GM21576 (cell line): ENCODE data around the gene ELF2.
A peak's percentile ranks its signal among the peaks of the same experiment; 100 is the strongest.
"Not testable (repeated sequence)": the region's sequence is repeated elsewhere in the genome, so short reads cannot be mapped to it uniquely, and the experiment has no call there.

ENCODE experiments used
- ATAC-seq: cut with Tn5 transposase; IDR thresholded peaks from one replicate; pipeline ENCODE4 v1.9.1; 2021; ENCODE audit warnings: mild to moderate bottlenecking, moderate library complexity; ENCODE audit not compliant: unreplicated experiment

Gene ELF2

DNA sequence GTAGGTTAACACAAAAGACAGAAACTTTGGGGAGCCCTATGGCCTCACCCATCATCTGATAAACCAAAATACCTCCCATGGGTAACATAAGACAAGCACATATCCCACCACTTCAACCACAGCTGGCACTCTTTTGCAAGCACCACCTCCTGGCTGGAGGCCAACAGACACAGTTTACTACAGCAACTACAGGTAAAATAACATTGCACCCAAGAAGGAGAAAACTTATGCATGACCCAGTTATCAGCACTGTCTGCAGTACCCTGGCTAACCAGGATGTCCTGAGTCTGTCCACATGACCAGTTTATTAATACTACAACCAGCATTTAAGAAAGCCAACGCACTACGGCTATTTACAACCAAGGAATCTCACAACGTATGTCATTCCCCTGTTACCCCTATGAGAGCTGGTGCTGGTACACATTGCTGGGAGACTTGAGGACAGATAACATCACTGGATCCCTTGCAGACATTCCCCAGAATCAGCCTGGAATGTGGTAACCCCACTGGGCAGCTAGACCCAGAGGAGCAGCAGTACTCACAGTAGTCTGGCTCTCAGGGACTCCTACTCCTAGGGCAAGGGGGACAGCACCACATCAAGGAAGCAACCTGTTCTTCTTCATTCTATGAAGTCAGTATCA, 32.0 kb downstream of the ELF2 start:
- no peak for ATAC-seq

DNA sequence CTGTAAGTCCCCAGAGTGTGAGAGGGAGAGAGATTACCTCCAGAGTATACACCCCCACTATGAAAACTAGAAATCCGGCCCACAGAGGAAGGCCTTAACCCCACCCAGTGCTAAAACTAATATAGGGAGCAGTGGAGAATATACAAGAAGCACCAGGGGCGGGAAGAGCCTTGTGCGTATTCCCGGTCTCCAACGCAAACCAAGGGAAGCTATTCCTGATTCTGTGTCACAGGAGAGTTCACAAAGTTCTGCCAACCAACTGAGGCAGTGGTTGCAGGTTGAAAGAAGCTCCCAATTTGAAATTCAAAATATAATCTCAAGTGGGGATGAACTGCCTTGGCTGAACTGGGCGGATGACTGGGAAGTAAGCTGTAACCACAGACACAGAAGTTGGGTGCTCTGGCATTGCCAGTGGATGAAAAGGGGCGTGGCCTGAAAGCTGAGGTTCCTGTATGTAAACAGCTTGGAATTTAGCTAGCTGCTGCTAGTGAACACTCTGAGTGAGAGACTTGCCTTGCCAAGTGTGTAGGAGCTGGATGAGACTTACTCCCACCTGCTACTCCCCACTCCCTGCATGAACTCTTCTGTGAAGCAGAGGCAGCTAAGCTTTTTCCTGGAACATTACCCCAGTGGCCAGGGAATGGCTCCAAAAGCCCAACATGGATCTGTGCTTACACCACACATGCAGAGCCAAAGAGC, 32.7 kb downstream of the ELF2 start:
- ATAC-seq, result no peak

DNA sequence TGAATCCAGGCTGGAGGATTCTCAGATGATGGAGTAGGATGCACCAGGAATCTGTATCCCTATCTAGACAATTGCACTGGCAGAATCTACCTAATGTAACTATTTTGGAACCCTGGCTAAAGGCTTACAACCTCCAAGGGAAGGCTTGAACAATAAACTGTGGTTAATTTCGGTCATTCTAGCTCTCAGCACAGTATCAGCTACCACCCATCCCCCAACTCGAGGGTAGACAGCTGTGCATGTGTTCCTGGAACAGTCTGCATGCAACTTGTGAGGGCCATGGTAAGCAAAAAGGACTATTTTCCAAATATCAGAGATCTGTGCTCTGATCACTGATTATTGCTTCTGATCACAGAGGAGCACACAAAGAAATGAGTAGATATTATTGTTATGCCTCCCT, 34.0 kb downstream of the ELF2 start:
- ATAC-seq, result no peak

DNA sequence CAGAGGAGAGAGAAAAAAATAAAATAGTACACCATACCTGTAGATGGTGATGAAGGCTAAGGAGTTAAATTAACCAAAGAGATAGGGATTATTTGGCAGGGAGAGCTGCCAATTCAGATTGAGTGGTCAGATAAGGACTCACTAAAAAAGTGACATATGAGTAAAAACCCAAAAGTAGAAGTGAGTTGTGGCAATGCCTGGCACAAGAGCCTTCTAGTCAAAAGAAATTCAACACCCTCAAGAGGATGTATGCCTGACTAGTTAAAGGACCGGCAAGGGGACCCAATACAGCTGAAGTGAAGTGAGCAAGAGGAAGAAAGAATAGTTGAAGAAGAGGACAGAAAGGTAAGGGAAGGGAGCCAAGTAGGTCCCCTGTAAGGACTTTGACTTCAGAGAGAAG, 34.9 kb downstream of the ELF2 start:
- peak; percentile 72 for ATAC-seq

DNA sequence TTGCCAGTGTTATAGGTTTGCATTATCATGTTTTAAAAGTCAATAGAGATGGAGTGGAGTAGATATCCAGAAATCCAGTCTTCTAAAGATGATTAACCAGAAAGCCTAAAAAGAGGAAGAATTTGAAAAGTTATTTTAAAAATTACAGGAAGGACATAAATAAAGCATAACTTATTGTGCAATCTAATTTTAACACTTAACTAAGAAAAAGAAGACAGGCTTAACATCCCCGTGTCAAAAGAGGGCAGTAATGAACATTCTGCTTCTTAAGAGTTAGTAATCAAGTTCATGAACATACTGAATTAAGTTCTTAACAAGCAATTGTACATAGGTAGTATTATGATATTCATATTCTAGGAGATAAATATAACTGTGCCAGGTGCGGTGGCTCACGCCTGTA, 39.3 kb downstream of the ELF2 start:
- no peak for ATAC-seq

DNA sequence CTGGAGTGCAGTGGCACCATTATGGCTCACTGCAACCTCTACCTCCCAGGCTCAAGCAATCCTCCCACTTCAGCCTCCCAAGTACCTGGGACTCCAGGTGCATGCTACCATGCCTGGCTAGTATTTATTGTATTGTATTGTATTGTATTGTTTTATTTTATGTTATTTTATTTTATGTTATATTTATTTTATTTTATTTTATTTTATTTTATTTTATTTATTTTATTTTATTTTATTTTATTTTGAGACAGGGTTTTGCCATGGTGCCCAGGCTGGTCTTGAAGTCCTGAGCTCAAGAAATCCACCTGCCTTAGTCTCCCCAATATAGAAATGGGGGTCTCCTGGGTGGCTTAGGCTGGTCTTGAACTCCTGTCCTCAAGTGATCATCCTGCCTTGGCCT, 42.6 kb downstream of the ELF2 start:
- no peak for ATAC-seq

DNA sequence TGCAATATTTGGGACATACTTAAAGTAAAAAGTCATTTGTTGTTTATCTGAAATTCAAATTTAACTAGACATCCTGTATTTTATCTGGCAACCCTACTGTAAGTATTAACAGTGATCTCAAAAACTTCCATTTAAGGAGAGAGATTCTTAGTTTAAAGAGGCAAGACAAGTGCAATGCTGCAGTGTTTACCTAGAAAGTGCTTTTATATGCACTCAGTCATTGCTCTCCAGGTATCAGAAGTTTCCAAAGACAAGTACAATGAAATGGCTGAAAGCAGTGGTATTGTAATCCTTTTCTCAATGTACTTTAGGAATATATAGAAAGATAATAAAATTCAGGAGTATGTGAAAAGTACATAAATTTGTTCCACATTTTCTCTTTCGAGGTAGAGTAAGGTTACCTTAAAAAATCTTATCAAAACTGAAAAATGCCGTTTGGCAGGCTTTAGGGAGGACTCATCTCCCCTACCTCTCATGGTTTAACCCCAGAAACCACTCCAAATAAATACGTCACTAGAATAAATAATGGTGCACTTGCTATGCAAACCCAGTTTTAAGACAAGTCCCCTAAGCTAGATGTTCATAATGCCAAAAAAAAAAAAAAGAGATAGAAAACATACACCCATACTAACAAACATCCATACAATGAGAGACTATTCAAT, 45.7 kb downstream of the ELF2 start:
- ATAC-seq, result no peak

DNA sequence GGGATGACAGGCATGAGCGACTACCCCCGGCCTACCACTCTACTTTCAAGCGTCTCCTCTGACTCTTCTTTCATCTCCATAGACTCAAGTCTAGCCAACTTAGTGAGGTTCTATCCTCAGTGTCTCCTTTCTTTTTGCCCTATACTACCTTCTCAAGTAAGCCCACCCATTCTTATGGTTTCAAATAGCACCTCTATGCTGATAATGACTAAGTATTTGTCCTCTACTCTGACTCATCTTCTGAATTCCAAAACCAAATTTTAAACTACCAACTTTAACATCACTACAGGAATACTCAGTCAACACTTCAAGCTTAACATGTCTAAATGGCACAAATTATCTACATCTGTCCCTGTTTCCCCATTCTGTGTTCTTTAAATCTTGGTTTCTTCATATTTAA, 47.8 kb downstream of the ELF2 start:
- no peak for ATAC-seq

DNA sequence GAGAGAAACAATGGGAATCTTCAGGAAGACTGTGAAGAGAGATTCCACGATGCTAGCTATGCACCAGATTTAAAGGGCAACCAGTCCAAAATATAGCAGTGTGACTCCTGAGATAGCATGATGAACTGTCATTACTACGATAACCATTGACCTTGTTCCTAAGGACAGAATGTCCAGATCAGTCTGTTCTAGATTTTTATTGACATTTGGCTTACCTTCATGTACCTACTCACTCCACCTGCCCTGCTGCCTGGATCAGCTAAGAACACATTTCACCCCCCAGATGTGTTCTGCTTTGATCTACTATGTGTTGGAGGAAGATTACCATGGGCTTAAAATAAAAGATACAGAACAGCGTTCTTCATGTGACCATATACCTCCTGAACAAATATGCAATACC, 50.1 kb downstream of the ELF2 start:
- no peak for ATAC-seq

DNA sequence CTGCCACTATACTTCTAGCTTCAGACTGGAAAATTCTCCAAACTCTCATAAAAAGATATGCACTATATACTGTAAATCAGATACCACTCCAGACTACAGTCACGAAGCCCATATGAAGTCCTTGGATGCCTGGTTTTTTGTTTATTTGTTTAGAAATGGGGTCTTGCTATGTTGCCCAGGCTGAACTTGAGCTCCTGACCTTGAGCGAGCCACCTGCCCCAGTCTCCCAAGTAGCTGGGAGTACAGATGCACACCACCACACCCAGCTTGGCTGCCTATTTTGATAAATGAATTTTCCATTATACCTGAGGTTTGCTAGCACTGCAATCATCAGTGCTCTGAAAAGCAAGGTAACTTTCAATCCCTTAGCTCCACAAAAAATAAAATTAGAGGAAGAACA, 53.1 kb downstream of the ELF2 start:
- no peak for ATAC-seq

DNA sequence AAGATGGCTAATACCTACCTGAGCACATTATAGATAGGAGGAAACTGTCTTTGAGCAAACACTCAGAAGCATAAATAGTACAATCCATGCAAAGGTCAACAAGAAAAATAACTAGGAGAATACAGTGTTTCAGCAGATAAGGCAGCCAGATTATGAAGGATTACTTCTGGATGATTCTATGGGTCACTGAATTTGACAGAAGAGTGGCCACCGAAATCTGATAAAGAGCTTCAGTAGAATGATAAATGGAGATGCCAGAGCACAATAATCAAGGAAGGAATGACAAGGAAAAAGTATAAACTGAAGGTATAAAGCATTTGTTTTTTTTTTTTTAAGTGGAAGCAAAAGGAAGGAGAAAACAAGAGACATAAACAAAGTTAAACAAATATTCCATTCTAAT, 58.7 kb downstream of the ELF2 start:
- no peak for ATAC-seq

DNA sequence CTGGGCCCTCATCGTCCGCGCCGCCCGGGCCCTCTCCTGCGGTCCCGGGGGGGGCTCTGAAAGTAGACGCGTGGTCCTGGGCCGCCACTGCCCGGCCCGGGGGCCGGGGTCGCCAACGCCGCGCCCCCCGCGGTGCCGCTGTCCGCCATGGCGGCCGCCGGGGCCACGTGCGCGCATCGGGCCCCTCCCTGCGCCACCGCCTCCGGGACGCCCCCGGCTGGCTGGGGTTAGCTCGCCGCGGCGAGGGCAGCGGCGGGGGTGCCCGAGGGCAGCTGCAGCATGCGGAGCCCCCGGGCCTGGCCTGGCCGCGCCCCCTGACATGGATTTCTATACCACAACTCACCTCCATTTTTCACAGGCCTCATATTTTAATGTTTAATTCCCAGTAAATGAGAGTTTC, 61.8 kb downstream of the ELF2 start:
- ATAC-seq, result no peak

DNA sequence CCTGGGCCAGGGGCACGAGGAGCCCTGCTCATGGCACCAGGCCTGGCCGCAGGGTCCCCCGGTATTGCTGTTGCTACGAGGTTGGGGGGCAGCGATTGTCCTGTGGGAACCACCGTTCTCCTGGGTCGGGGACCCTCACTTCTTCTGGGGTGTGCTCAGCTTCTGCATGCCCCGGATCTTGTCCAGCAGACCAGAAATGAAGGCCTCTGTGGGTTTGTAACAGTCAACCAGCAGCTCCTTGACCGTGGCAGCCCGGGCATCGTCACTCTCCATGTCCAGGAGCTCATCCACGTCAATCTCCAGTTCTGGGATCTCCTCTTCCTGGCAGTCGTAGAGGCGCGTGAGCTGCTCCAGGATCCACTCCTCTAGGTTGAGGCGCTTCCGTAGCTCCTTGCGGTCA, 62.2 kb downstream of the ELF2 start:
- not testable (repeated sequence) for ATAC-seq

DNA sequence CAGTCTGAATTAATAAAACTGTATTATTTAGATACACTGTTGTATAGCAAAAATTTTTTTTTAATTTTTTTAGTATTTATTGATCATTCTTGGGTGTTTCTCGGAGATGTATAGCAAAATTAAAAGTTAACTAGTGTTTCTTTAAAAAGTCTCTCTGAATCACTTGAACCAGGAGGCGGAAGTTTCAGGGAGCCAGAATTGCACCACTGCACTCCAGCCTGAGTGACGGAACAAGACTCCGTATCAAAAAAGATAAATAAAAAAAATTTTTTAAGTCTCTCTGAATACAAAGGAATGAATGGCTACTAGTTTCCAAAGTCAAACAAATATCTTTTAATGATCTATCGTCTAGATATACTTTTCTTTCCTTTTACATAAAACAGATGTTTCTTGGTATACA, 64.4 kb downstream of the ELF2 start:
- no peak for ATAC-seq

DNA sequence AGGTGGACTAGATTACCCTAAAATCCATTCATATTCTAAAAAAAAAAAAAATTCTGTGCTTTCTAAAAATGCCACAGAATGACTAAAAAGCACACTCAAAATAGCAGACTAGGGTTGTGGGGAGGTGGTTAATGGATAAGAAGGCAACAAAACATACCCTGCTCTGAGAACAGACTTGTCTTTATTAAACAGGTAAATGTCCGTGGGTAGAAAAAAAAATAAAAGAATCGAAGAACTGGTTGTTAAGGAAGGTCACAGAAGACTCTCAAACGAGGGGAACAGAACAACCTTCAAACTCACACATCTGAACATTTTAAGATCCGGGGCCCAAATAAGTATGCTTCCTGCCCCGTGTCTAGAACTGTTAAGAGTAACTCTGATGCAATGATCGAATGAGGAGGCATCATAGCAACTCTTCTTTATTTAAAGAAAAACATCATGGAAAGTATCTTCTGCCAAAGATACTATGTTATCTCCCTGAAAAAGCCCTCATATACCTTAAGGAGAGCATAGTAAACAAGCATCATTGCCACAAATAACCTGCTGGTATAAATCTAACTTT, 68.4 kb downstream of the ELF2 start:
- no peak for ATAC-seq

DNA sequence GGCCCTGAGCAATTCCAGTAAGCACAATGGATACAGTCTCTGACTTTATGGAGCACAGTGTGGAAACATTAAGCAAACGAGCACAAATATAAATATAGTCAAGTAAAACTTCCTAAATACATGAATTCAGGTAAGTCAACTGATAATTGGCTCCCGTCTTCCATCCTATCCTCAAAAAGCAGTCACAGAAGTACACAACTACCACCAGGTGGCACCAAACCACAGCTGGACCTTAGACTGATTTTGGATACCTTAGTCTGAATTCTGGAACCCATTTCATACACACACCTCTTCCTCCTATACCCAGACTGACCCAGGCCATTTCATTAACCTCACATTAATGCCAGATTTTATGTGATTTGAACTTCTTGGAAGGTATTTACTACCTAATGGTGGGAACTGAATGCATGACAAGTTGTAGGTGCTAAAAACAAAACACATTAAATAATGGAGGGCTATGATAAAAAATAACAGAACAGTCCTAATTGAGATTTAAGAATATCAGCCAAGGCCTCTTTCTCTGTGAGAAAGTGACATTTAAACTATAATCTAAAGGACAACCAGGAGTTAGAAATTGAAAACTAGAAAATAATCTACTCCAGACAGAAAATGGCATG, 77.5 kb downstream of the ELF2 start:
- peak; percentile 89 for ATAC-seq

DNA sequence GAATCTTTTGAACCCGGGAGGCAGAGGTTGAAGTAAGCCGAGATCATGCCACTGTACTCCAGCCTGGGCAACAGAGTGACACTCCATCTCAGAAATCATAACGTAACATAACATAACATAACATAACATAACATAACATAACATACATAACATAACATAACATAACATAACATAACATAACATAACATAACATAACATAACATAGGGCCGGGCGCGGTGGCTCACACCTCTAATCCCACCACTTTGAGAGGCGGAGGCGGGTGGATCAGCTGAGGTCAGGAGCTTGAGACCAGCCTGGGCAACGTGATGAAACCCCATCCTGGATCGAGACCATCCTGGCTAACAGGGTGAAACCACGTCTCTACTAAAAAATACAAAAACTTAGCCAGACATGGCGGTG, 84.7 kb downstream of the ELF2 start:
- ATAC-seq, result no peak

DNA sequence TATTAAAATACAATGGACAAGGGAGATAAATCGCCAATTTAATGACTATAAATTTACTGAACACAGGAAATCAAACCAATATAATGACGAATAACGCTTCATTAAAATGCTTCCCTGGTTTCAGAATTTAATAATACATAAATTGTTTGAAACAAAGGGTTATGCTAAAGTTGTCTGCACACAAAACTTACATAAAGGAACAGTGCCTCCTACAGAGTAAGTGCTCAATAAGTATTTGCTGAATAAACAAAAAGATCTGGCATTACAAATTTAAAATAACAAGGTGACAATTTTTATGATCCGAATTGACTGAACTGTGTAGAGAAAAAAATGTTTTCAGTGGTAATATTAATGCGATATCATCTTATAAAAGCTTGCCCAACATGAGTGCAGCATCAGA, 91.9 kb downstream of the ELF2 start:
- ATAC-seq, result no peak

DNA sequence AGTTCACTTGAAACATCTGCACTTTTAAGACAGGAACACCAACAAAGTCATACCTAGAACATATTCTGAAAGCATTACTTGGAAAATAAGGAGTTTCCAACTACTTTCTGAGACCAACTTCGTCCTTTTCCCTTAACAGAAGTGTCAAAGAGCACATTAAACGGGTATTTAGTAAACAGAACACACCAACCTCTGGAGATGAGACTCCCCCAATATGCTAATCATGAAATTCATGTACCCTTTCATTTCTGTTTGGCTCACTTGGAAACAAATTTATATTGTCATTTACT, 92.3 kb downstream of the ELF2 start:
- ATAC-seq, result no peak

DNA sequence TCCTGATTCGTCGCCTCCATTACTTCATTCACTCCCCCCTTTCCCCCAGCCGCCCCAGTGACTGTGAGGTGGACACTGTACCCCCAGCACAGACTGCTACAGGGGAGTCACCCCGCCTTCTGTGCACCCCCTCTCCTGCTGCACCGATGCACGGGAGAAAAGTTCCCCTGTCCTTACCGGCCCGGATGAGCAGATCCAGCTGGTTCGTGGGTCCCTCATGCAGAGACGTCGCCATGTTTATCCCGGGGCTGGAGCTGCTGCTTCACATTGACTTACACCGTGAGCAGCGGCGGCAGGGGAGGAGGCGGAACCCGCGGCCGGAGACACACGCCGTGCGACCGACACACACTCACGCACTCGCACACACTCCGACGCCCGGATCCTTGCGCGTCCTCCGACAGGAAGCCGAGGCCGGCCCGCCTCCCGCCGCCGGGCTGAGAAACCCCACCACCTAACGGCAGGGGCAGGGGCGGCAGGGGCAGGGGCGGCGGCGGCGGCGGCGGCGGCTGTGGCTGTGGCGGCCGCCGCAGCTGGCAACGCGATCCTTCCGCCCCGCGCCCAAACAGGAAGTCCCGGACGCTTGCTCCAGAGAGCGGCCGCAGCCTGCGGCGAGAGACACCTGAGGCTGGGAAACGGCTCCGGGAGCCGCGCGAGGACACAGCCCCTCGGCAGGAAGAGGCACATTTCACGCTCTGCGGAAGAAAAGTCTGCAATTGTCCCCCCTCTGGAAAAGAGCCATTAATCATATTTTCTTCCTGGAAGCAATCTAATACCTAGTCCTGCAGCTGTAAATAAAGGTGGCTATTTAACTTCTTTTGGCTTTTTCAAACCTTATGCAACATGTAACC, 92.8 kb downstream of the ELF2 start:
- ATAC-seq, result peak; percentile 48

DNA sequence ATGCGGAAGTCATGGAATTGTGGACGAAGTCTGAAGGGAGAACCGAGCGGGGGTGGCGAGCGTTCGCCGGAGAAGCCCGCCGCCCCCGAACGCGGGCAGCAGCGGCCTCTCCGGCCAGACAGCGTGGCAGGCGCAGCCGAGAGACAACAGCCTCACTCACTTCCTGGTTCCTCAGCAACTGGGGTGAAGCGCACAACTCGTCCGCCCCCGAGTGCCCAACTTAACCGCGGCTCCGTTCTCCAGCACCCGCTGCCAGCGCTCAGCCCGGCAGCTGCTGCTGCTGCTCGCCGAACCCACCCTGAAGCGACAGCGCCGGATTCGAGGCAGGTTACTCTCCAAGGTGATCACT, 93.4 kb downstream of the ELF2 start:
- peak; percentile 28 for ATAC-seq
